DOHH2 (cell line): Measurements from ENCODE around the gene GPC5.

ENCODE experiments used
- H3F3A ChIP-seq: fragments of 200-600 bp; sonication (generic), shearing (Covaris generic); 2 replicates; pipeline ENCODE4 v1.6.0; 2016; ENCODE audit warnings: antibody characterized with exemption, mild to moderate bottlenecking; ENCODE audit not compliant: control insufficient read depth, insufficient read depth
- H3K27ac ChIP-seq: fragments of 200-600 bp; sonication (generic); 2 replicates; pipeline ENCODE4 v1.5.1; 2014; ENCODE audit warnings: low read depth, mild to moderate bottlenecking, low read length, moderate library complexity
- H3K27me3 ChIP-seq: fragments of 200-600 bp; sonication (generic); 2 replicates; pipeline ENCODE4 v1.6.1; 2014; ENCODE audit warnings: mild to moderate bottlenecking, low read length, mixed read lengths; ENCODE audit not compliant: control insufficient read depth
- H3K36me3 ChIP-seq: fragments of 200-600 bp; sonication (generic); 2 replicates; pipeline ENCODE4 v1.6.1; 2014; ENCODE audit warnings: mild to moderate bottlenecking, low read length, moderate library complexity, mixed read lengths; ENCODE audit not compliant: control insufficient read depth
- H3K4me1 ChIP-seq: fragments of 200-600 bp; sonication (generic); 2 replicates; pipeline ENCODE4 v1.6.1; 2014; ENCODE audit warnings: mild to moderate bottlenecking, low read length, mixed read lengths; ENCODE audit not compliant: control insufficient read depth
- H3K4me2 ChIP-seq: fragments of 200-600 bp; sonication (generic); 2 replicates; pipeline ENCODE4 v1.6.0; 2014; ENCODE audit warnings: mild to moderate bottlenecking, low read length, moderate library complexity
- H3K4me3 ChIP-seq: fragments of 200-600 bp; sonication (generic); 2 replicates; pipeline ENCODE4 v1.5.1; 2014; ENCODE audit warnings: mild to moderate bottlenecking, low read length, mixed read lengths
- H3K79me2 ChIP-seq: fragments of 200-600 bp; sonication (generic); 2 replicates; pipeline ENCODE4 v1.6.1; 2014; ENCODE audit warnings: mild to moderate bottlenecking, low read length, mixed read lengths; ENCODE audit not compliant: control insufficient read depth
- H3K9me2 ChIP-seq: fragments of 200-600 bp; sonication (generic); replicated peaks from 2 replicates; pipeline ENCODE4 v1.6.1; 2014; ENCODE audit warnings: mild to moderate bottlenecking, low read length, mixed read lengths; ENCODE audit not compliant: control insufficient read depth
- H3K9me3 ChIP-seq: fragments of 200-600 bp; sonication (generic); 2 replicates; pipeline ENCODE4 v1.6.1; 2014; ENCODE audit warnings: antibody characterized with exemption, low read length, mixed read lengths; ENCODE audit not compliant: control insufficient read depth, insufficient read depth
- H4K20me1 ChIP-seq: fragments of 200-600 bp; sonication (generic); 2 replicates; pipeline ENCODE4 v1.6.0; 2014; ENCODE audit warnings: low read depth, mild to moderate bottlenecking, antibody characterized with exemption, low read length, moderate library complexity; ENCODE audit not compliant: control insufficient read depth, insufficient read depth
- EZH2phosphoT487 ChIP-seq: fragments of 200-600 bp; sonication (generic); IDR thresholded peaks from 2 replicates; pipeline ENCODE4 v1.6.1; 2017; ENCODE audit warnings: borderline replicate concordance, mild to moderate bottlenecking, antibody characterized with exemption, low read length, moderate library complexity, mixed read lengths
- TF ChIP-seq, protein P1 (sequence below): fragments of 200-600 bp; sonication (generic); IDR thresholded peaks from one replicate; pipeline ENCODE4 v1.5.1; 2014; ENCODE audit warnings: antibody characterized with exemption, mild to moderate bottlenecking, low read depth, low read length; ENCODE audit not compliant: poor library complexity, severe bottlenecking

GPC5 gene

DNA sequence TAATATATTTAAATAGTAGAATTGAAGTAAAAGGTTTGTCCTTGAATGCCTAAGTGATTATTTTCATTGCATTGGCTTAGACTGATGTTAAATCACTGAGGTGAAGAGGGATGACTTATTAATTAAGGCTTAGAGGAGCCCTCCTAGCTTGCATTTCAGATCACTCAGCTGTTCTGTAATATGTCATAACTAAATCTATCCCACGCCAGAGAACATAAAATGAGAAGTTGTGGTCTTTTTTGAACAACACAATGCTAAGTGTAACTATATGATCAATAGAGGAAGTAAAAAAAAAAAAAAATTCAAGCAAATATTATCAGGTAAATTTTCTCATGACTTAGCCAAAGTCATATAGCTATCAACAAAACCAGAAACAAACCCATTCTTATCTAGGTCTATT is 752.2 kb downstream of the GPC5 start:
- TF ChIP-seq, protein P1, sequence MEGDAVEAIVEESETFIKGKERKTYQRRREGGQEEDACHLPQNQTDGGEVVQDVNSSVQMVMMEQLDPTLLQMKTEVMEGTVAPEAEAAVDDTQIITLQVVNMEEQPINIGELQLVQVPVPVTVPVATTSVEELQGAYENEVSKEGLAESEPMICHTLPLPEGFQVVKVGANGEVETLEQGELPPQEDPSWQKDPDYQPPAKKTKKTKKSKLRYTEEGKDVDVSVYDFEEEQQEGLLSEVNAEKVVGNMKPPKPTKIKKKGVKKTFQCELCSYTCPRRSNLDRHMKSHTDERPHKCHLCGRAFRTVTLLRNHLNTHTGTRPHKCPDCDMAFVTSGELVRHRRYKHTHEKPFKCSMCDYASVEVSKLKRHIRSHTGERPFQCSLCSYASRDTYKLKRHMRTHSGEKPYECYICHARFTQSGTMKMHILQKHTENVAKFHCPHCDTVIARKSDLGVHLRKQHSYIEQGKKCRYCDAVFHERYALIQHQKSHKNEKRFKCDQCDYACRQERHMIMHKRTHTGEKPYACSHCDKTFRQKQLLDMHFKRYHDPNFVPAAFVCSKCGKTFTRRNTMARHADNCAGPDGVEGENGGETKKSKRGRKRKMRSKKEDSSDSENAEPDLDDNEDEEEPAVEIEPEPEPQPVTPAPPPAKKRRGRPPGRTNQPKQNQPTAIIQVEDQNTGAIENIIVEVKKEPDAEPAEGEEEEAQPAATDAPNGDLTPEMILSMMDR = no peak
- TF ChIP-seq EZH2phosphoT487 = no peak
- Histone ChIP-seq H3K36me3 (no peaks in the 10 kb centered on the region), H3K27me3 (no peaks in the 10 kb centered on the region), H3K9me3 (no peaks in the 10 kb centered on the region), H3K4me1 (no peaks in the 10 kb centered on the region), H4K20me1 (no peaks in the 10 kb centered on the region), H3K27ac (no peak overlapping the region), H3K79me2 (no peaks in the 10 kb centered on the region), H3K9me2 (no peaks in the 10 kb centered on the region), H3F3A (no peaks in the 10 kb centered on the region), H3K4me3 (no peak overlapping the region), H3K4me2 (no peak overlapping the region)

GRCh38 chr13:92158346-92158745 is 759.9 kb downstream of the GPC5 start:
- Histone ChIP-seq H3K9me2 (no peaks in the 10 kb centered on the region), H3K27me3 (no peaks in the 10 kb centered on the region), H3F3A (no peaks in the 10 kb centered on the region), H4K20me1 (no peaks in the 10 kb centered on the region), H3K4me3 (no peak overlapping the region), H3K9me3 (no peaks in the 10 kb centered on the region), H3K36me3 (no peaks in the 10 kb centered on the region), H3K27ac (no peak overlapping the region), H3K79me2 (no peaks in the 10 kb centered on the region), H3K4me1 (no peaks in the 10 kb centered on the region), H3K4me2 (no peak overlapping the region)
- TF ChIP-seq, protein P1 = no peak
- no peak for TF ChIP-seq EZH2phosphoT487

DNA sequence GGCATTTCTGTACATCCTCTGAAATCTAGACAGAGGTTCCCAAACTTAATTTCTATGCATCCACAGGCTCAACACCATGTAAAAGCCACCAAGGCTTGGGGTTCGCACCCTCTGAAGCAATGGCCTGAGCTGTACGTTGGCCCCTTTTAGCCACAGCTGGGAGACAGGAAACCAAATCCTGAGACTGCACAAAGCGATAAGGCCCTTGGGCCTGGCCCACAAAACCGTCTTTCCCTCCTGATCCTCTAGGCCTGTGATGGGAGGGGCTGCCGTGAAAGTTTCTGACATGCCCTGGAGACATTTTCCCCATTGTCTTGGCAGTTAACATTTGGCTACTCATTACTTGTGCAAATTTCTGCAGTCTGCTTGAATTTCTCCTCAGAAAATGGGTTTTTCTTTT is 766.4 kb downstream of the GPC5 start:
- H3K79me2 ChIP-seq = no peaks in the 10 kb centered on the region
- no peaks in the 10 kb centered on the region for H3K4me1 ChIP-seq
- H3K27me3 ChIP-seq = no peaks in the 10 kb centered on the region
- H3F3A ChIP-seq = no peaks in the 10 kb centered on the region
- no peaks in the 10 kb centered on the region for H3K9me2 ChIP-seq
- H3K27ac ChIP-seq = no peak overlapping the region
- no peaks in the 10 kb centered on the region for H4K20me1 ChIP-seq
- no peak overlapping the region for H3K4me3 ChIP-seq
- no peak for TF ChIP-seq EZH2phosphoT487
- TF ChIP-seq, protein P1 = no peak
- H3K9me3 ChIP-seq = no peaks in the 10 kb centered on the region
- H3K36me3 ChIP-seq = no peaks in the 10 kb centered on the region
- H3K4me2 ChIP-seq = no peak overlapping the region

DNA sequence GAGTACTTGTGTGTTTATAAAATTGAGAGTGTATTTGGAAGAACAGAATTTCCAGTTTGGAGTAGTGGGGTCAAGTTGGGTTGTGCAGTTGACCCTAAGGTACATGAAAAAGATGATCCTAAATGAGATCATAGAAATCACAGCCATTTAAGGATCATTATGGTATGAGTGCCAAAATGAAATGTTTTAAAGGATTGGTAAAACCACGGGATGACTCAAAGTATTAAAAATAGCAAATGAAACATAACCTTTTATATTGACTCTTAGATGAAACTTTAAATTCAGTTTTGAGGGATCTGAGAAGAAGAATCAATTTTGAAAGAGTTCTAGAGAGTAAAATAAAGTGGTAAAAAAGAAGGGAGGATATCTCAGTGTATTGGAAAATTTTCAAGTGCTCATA is 773.8 kb downstream of the GPC5 start:
- Histone ChIP-seq H3K36me3 (no peaks in the 10 kb centered on the region), H3K9me3 (no peaks in the 10 kb centered on the region), H3K4me3 (no peak overlapping the region)

More for the DNA sequence above, 773.8 kb downstream of the GPC5 start:
- Histone ChIP-seq H3K9me2 (no peaks in the 10 kb centered on the region), H3K4me1 (no peaks in the 10 kb centered on the region), H3F3A (no peaks in the 10 kb centered on the region), H3K79me2 (no peaks in the 10 kb centered on the region), H3K27ac (no peak overlapping the region), H3K4me2 (no peak overlapping the region), H4K20me1 (no peaks in the 10 kb centered on the region), H3K27me3 (no peaks in the 10 kb centered on the region)
- no peak for TF ChIP-seq EZH2phosphoT487
- TF ChIP-seq, protein P1 = no peak
